Nephron (organoid): ENCODE data around the gene SNRNP40.

Source experiments
- H3K27ac Mint-ChIP-seq, 3 experiments: 2 replicates each; pipeline ENCODE4 v1.8.0; 2020; ENCODE audit warnings: mixed read lengths in 3 of 3, mild to moderate bottlenecking in 2 of 3, moderate library complexity in 1 of 3
- H3K27me3 Mint-ChIP-seq: 2 replicates; pipeline ENCODE4 v1.8.0; 2021; ENCODE audit warnings: low read depth, mild to moderate bottlenecking, moderate library complexity, mixed read lengths
- H3K36me3 Mint-ChIP-seq: 2 replicates; pipeline ENCODE4 v1.8.0; 2020; ENCODE audit warnings: low read depth, mixed read lengths
- H3K4me1 Mint-ChIP-seq: 2 replicates; pipeline ENCODE4 v1.8.0; 2020; ENCODE audit warnings: mixed read lengths
- H3K4me3 Mint-ChIP-seq, 3 experiments: 2 replicates each; pipeline ENCODE4 v1.8.0; 2020; ENCODE audit warnings: mild to moderate bottlenecking in 3 of 3, mixed read lengths in 3 of 3, moderate library complexity in 2 of 3
- H3K9me3 Mint-ChIP-seq: 2 replicates; pipeline ENCODE4 v1.8.0; 2020; ENCODE audit warnings: mixed read lengths
- TF ChIP-seq, protein P1 (sequence below), 3 experiments: fragments of 200-600 bp; sonication (generic); IDR thresholded peaks; one replicate each; pipeline ENCODE4 v1.5.0; 2021; ENCODE audit warnings: antibody characterized with exemption in 3 of 3; ENCODE audit not compliant: unreplicated experiment in 3 of 3

SNRNP40 gene

DNA sequence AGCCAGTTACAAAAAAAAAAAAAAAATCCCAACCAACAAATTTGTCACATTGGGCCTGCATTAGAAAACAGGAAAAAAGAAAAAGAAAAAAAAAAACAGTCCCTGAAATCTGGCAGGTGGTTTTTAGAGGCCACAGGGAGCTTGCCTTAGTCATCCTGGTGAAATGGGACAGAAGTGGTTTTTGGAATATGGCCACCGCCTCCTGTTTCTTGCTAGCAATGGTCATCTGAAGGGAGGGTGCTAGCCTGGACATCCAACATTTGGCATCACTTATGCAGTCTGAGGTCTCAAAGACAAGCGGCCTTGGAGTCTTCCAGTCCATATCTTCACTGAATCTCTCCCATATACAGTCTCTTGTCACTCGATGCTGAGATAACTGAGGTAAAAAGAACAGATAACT, 36.8 kb downstream of the SNRNP40 start:
- no peaks in the 10 kb centered on the region for H3K27me3 Mint-ChIP-seq
- H3K9me3 Mint-ChIP-seq: no peaks in the 10 kb centered on the region
- no peak overlapping the region for H3K27ac Mint-ChIP-seq
- H3K36me3 Mint-ChIP-seq: peaks cover 51% of the 10 kb centered on the region
- TF ChIP-seq, protein P1, sequence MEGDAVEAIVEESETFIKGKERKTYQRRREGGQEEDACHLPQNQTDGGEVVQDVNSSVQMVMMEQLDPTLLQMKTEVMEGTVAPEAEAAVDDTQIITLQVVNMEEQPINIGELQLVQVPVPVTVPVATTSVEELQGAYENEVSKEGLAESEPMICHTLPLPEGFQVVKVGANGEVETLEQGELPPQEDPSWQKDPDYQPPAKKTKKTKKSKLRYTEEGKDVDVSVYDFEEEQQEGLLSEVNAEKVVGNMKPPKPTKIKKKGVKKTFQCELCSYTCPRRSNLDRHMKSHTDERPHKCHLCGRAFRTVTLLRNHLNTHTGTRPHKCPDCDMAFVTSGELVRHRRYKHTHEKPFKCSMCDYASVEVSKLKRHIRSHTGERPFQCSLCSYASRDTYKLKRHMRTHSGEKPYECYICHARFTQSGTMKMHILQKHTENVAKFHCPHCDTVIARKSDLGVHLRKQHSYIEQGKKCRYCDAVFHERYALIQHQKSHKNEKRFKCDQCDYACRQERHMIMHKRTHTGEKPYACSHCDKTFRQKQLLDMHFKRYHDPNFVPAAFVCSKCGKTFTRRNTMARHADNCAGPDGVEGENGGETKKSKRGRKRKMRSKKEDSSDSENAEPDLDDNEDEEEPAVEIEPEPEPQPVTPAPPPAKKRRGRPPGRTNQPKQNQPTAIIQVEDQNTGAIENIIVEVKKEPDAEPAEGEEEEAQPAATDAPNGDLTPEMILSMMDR (IDR thresholded peaks at IDR 0.05; ENCODE audit: unreplicated experiment in 3 of 3): no peak
- H3K4me1 Mint-ChIP-seq: no peaks in the 10 kb centered on the region
- no peak overlapping the region for H3K4me3 Mint-ChIP-seq

- no peaks in the 10 kb centered on the region for H3K4me1 Mint-ChIP-seq
- H3K27me3 Mint-ChIP-seq: no peaks in the 10 kb centered on the region
- no peak overlapping the region for H3K27ac Mint-ChIP-seq
- H3K36me3 Mint-ChIP-seq: peaks cover 42% of the 10 kb centered on the region
- H3K9me3 Mint-ChIP-seq: no peaks in the 10 kb centered on the region
- TF ChIP-seq, protein P1 (IDR thresholded peaks at IDR 0.05; ENCODE audit: unreplicated experiment in 3 of 3): no peak
- no peak overlapping the region for H3K4me3 Mint-ChIP-seq
These were observed 38.0 kb downstream of the SNRNP40 start for GRCh38 chr1:31258581-31258980.

DNA sequence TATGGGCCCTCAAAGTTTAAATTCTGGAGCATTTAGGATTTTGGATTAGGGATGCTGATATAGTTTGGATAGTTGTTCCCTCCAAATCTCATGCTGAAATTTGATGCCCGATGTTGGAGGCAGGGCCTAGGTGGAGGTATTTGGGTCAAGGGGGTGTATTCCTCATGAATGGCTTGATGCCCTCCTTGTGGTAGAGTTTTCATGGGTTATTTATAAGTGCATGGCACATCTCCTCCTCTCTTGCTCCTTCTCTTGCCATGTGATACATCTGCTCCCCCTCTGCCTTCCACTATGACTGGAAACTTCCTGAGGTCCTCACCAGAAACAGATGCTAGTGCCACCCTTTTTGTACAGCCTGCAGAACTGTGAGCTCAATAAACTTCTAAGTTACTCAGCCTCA, 39.4 kb downstream of the SNRNP40 start:
- no peak overlapping the region for H3K27ac Mint-ChIP-seq
- no peaks in the 10 kb centered on the region for H3K27me3 Mint-ChIP-seq
- peaks cover 38% of the 10 kb centered on the region for H3K36me3 Mint-ChIP-seq
- no peaks in the 10 kb centered on the region for H3K9me3 Mint-ChIP-seq
- TF ChIP-seq, protein P1 (IDR thresholded peaks at IDR 0.05; ENCODE audit: unreplicated experiment in 3 of 3): no peak
- H3K4me3 Mint-ChIP-seq: no peak overlapping the region
- no peaks in the 10 kb centered on the region for H3K4me1 Mint-ChIP-seq

DNA sequence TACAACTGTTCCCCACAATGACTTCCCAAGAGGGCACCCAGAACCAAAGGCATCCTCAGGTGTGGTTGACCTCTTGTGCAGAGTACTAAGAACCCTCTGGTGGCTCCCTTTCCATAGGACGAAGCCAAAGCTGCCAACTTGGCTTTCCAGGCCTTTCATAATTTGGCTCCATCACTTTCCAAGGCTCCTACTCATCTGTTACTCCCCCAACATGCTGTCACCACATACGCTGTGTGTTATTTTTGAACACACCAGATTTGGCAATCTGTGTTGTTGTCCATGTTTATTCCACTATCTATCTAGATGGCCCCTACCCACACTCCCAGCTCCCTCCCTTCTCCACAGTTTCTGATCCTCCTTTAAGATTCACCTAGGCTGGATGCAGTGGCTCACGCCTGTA, 46.7 kb downstream of the SNRNP40 start:
- Mint-ChIP-seq H3K4me1 (no peaks in the 10 kb centered on the region), H3K27ac (no peak overlapping the region), H3K27me3 (peaks cover 3% of the 10 kb centered on the region), H3K36me3 (no peaks in the 10 kb centered on the region), H3K4me3 (no peak overlapping the region), H3K9me3 (no peaks in the 10 kb centered on the region)
- TF ChIP-seq, protein P1 (IDR thresholded peaks at IDR 0.05; ENCODE audit: unreplicated experiment in 3 of 3): no peak

- Mint-ChIP-seq H3K36me3 (no peaks in the 10 kb centered on the region), H3K27me3 (peaks cover 10% of the 10 kb centered on the region), H3K4me3 (no peak overlapping the region), H3K27ac (no peak overlapping the region), H3K9me3 (no peaks in the 10 kb centered on the region), H3K4me1 (no peaks in the 10 kb centered on the region)
- TF ChIP-seq, protein P1 (IDR thresholded peaks at IDR 0.05; ENCODE audit: unreplicated experiment in 3 of 3): no peak
These were observed 48.3 kb downstream of the SNRNP40 start for GRCh38 chr1:31248276-31248675.

- Mint-ChIP-seq H3K4me3 (no peak overlapping the region), H3K9me3 (no peaks in the 10 kb centered on the region), H3K27ac (no peak overlapping the region), H3K36me3 (no peaks in the 10 kb centered on the region), H3K27me3 (peaks cover 32% of the 10 kb centered on the region), H3K4me1 (peaks cover 9% of the 10 kb centered on the region)
- TF ChIP-seq, protein P1 (IDR thresholded peaks at IDR 0.05; ENCODE audit: unreplicated experiment in 3 of 3): no peak
These were observed 52.3 kb downstream of the SNRNP40 start for GRCh38 chr1:31244326-31244725.
